ENCODE measurements around the gene LRRC36. TPM values are rescaled to one million over a fixed set of nuclear protein-coding genes. Genes with fewer than 3 reads are reported as not detected.

The LRRC36 gene
- polyA plus RNA-seq, 1 experiment = not detected

DNA sequence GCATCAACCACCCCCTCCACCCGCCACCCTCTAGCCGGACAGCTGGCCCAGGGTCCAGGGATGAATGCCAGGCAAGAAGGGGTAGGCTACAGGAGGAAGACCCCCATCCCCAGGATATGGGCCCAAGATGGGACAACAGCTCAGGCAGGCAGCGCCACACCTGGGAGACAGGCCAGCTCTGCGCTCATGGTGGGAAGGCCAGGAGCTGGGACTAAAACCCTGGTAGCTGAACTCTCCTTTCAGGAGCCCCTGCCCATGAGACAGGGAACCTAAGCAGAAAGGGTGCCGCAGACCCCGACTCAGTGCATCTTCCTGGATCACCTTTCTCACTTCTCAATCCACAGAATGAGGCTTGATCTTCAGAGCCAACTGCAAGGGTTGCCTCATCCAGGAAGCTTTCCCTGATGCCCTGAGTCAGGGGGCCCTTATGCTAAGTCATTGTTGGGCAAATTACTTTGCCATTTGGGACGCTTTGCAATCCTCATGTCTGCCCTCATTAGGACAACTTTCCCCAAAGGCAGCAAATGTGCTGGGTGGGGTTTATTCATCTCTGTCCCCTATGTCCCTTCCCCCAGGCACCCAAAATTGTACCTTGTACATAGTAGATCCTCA is 80.7 kb downstream of the LRRC36 start:
- no peaks in the 10 kb centered on the region for H3K36me3 ChIP-seq (ENCODE audit: control insufficient read depth, insufficient read depth, low read length)
- no peak for DNase-seq (ENCODE audit: low read depth)
- no peaks in the 10 kb centered on the region for H3K27me3 ChIP-seq (ENCODE audit: control insufficient read depth, insufficient read depth, low read length)
- ChIA-PET CTCF (interaction anchor here (0.6 to 4.2 kb wide), 10 partner anchors 8 to 430 kb away, joined by 3 to 20 read pairs (median 4); partner anchors contain the start of gene ZDHHC1), POLR2A (no interaction called here)
- TF ChIP-seq, protein P1, sequence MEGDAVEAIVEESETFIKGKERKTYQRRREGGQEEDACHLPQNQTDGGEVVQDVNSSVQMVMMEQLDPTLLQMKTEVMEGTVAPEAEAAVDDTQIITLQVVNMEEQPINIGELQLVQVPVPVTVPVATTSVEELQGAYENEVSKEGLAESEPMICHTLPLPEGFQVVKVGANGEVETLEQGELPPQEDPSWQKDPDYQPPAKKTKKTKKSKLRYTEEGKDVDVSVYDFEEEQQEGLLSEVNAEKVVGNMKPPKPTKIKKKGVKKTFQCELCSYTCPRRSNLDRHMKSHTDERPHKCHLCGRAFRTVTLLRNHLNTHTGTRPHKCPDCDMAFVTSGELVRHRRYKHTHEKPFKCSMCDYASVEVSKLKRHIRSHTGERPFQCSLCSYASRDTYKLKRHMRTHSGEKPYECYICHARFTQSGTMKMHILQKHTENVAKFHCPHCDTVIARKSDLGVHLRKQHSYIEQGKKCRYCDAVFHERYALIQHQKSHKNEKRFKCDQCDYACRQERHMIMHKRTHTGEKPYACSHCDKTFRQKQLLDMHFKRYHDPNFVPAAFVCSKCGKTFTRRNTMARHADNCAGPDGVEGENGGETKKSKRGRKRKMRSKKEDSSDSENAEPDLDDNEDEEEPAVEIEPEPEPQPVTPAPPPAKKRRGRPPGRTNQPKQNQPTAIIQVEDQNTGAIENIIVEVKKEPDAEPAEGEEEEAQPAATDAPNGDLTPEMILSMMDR (IDR thresholded peaks at IDR 0.05; ENCODE audit: insufficient read depth, low read depth, low read length) = no peak
- H3K4me3 ChIP-seq (ENCODE audit: low read depth, low read length) = no peak overlapping the region

DNA sequence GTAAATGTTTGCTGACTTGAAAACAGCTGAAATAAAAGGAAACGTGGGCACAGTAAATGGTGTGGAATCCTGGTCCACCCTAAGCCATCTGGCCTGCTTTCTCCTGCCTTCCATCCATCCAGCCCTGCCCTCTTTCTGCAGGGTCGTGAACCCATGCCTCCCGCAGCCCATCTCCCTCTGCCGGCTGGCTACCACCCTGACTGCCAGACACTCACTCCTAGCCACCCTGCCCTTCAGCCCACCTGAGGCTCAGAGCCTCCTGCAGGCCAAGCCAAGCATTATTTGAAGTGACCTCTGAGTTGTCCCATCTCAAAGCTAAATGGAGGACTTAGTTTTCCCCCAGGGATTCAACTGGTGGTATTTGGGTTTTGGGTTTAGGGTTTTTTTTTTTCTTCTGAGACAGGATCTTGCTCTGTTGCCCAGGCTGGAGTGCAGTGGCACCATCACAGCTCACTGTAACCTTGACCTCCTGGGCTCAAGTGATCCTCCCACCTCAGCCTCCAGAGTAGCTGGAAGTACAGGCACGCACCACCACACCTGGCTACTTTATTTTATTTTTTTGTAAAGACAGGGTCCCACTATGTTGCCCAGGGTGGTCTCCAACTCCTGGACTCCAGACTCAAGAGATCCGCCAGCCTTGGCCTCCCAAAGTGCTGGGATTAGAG is 81.3 kb downstream of the LRRC36 start:
- H3K27me3 ChIP-seq (ENCODE audit: control insufficient read depth, insufficient read depth, low read length) = no peaks in the 10 kb centered on the region
- TF ChIP-seq, protein P1 (IDR thresholded peaks at IDR 0.05; ENCODE audit: insufficient read depth, low read depth, low read length) = no peak
- no peaks in the 10 kb centered on the region for H3K36me3 ChIP-seq (ENCODE audit: control insufficient read depth, insufficient read depth, low read length)
- DNase-seq (ENCODE audit: low read depth) = no peak
- H3K4me3 ChIP-seq (ENCODE audit: low read depth, low read length) = no peak overlapping the region
- ChIA-PET POLR2A (no interaction called here), CTCF (interaction anchor here (0.9 to 4.2 kb wide), 7 partner anchors 9 to 431 kb away, joined by 3 to 20 read pairs (median 5); partner anchors contain the start of gene ZDHHC1)

DNA sequence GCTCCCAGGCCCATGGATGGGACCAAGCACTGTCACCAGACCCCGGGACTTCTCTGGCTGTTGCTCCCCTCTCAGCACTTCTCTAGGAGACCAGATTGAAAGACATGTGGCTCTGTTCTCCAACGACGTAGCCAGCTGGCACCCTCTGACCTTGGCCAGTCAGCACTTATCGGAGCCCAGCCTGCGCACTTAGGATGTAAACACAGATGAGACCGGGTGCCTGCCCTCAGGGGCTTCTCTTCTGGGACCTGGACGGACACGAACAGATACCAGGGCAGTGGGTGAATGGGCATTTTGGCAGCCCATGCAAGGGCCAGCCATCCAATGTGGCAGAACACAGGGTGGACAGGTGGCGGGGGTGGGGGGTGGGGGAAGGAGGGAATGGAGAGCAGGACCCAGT is 83.0 kb downstream of the LRRC36 start:
- no peaks in the 10 kb centered on the region for H3K36me3 ChIP-seq (ENCODE audit: control insufficient read depth, insufficient read depth, low read length)
- TF ChIP-seq, protein P1 (IDR thresholded peaks at IDR 0.05; ENCODE audit: insufficient read depth, low read depth, low read length) = no peak
- CTCF ChIA-PET = no interaction called here
- POLR2A ChIA-PET = no interaction called here
- no peak overlapping the region for H3K4me3 ChIP-seq (ENCODE audit: low read depth, low read length)
- H3K27me3 ChIP-seq (ENCODE audit: control insufficient read depth, insufficient read depth, low read length) = no peaks in the 10 kb centered on the region
- no peak for DNase-seq (ENCODE audit: low read depth)

DNA sequence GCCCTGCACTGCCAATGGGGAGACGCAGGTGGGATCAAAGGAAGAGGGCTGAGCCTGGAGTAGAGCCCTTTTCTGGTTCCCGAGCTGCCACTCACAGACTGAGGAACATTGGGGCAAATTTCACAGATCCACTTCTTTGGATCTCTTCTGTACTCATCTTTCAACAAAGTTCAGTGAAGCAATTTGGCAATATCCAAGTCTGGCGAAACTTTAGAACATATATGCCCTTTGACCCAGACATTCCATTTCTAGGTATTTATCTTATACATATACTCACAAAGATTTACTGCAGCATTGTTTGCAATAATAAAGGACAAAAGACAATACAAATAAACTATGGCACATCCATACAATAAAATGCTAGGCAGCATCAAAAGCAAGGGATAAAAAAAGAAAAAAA is 84.7 kb downstream of the LRRC36 start:
- TF ChIP-seq, protein P1 (IDR thresholded peaks at IDR 0.05; ENCODE audit: insufficient read depth, low read depth, low read length) = no peak
- no peak for DNase-seq (ENCODE audit: low read depth)
- Histone ChIP-seq H3K27me3 (ENCODE audit: control insufficient read depth, insufficient read depth, low read length) (no peaks in the 10 kb centered on the region), H3K4me3 (ENCODE audit: low read depth, low read length) (no peak overlapping the region), H3K36me3 (ENCODE audit: control insufficient read depth, insufficient read depth, low read length) (no peaks in the 10 kb centered on the region)
- ChIA-PET POLR2A (no interaction called here), CTCF (interaction anchor here (0.7 kb wide), 1 partner anchor 141 kb away, joined by 3 read pairs; no protein-coding TSS in a partner anchor)

DNA sequence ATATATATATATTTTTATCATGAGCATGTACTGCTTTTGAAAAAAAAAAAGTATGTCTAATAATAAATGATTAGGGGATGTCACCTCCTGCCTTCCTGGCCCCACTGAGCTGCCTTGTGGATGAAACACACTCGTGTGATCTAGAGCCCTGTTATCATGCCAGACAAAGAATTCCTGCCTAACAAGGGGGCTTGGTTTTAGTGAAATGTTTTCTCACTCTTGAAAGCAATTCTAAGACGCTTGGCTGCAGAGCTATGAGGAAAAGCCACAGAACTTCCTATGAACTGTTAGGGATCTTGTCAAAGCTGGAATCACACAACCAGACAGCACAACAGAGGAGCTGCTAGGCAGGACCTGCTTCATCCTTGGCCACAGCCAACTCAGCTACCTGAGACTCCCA is 85.7 kb downstream of the LRRC36 start:
- TF ChIP-seq, protein P1 (IDR thresholded peaks at IDR 0.05; ENCODE audit: insufficient read depth, low read depth, low read length) = no peak
- Histone ChIP-seq H3K4me3 (ENCODE audit: low read depth, low read length) (no peak overlapping the region), H3K27me3 (ENCODE audit: control insufficient read depth, insufficient read depth, low read length) (no peaks in the 10 kb centered on the region), H3K36me3 (ENCODE audit: control insufficient read depth, insufficient read depth, low read length) (no peaks in the 10 kb centered on the region)
- ChIA-PET POLR2A (no interaction called here), CTCF (interaction anchor here (1.0 to 7.0 kb wide), 2 partner anchors 14 to 53 kb away, joined by 3 to 54 read pairs; no protein-coding TSS in a partner anchor)
- no peak for DNase-seq (ENCODE audit: low read depth)
